H7 (cell line): ENCODE data around the gene INMT. TPM values are rescaled to one million over a fixed set of nuclear protein-coding genes. Genes with fewer than 3 reads are reported as not detected.
"Not testable (repeated sequence)": the region's sequence is repeated elsewhere in the genome, so short reads cannot be mapped to it uniquely, and the experiment has no call there.

Source experiments
- DNase-seq: peaks from one replicate; pipeline ENCODE4 v3.0.0; 2012
- H3K27me3 ChIP-seq: 2 replicates; pipeline ENCODE4 v1.6.0; 2011; ENCODE audit warnings: mild to moderate bottlenecking, low read length; ENCODE audit not compliant: control insufficient read depth, insufficient read depth
- H3K36me3 ChIP-seq: replicated peaks from 2 replicates; pipeline ENCODE4 v1.5.1; 2011; ENCODE audit warnings: low read length; ENCODE audit not compliant: control insufficient read depth, insufficient read depth
- H3K4me3 ChIP-seq: 2 replicates; pipeline ENCODE4 v1.5.1; 2011; ENCODE audit warnings: low read depth, mild to moderate bottlenecking, control low read depth, low read length, moderate library complexity; ENCODE audit not compliant: insufficient read depth
- total RNA-seq: library from RNA; depleted of rRNA; stranded (reverse); fragments of >200 nt; shearing (Covaris generic); gene quantifications from 2 replicates; pipeline ENCODE4 v1.2.3, GENCODE V29; 2014

INMT gene
- total RNA-seq, 1 experiment from 2014 or later = 1.0 TPM

DNA sequence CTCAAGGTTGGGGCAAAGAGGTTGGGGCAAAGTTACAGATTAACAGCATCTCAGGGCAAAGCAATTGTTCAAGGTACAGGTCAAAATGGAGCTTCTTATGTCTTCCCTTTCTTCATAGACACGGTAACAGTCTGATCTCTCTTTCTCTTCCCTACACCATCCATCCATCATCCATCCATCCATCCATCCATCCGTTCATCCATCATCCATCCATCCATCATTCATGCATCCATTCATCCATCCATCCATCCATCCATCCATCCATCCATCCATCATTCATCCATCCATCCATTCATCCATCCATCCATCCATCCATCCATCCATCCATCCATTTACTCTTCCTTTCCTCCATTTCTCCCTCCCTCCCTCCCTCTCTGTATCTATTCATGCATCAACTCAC, 32.5 kb upstream of the INMT start:
- H3K27me3 ChIP-seq, H3K4me3 ChIP-seq: not testable (repeated sequence)

GRCh38 chr7:30721211-30721610, 30.7 kb upstream of the INMT start:
- no peak for DNase-seq
- Histone ChIP-seq H3K27me3 (no peaks in the 10 kb centered on the region), H3K4me3 (no peak overlapping the region), H3K36me3 (no peaks in the 10 kb centered on the region)

More for the DNA sequence above, 32.5 kb upstream of the INMT start:
- not testable (repeated sequence) for DNase-seq, H3K36me3 ChIP-seq

DNA sequence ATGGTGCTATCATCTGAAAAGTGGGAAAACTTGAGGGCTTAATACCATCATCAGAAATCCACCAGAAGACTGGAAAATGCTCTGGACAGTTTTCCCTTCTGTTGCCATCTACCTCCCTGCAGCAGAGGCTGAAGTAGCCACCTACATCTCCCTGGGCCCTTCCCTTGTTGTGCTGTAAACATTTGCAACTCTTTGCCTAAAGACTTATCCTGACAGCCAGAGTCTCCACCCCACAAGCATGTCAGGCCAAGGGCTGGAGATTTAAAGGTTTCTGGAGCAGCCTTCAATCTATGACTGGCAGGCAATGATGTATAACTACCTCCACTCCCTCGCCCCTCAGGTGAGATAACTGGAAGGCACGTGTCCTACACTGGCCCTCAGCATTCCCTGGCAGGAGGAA, 29.7 kb upstream of the INMT start:
- no peaks in the 10 kb centered on the region for H3K27me3 ChIP-seq
- H3K36me3 ChIP-seq = no peaks in the 10 kb centered on the region
- DNase-seq = no peak
- H3K4me3 ChIP-seq = no peak overlapping the region

GRCh38 chr7:30722671-30723070, 29.3 kb upstream of the INMT start:
- H3K4me3 ChIP-seq = no peak overlapping the region
- no peaks in the 10 kb centered on the region for H3K36me3 ChIP-seq
- no peak for DNase-seq
- H3K27me3 ChIP-seq = no peaks in the 10 kb centered on the region

DNA sequence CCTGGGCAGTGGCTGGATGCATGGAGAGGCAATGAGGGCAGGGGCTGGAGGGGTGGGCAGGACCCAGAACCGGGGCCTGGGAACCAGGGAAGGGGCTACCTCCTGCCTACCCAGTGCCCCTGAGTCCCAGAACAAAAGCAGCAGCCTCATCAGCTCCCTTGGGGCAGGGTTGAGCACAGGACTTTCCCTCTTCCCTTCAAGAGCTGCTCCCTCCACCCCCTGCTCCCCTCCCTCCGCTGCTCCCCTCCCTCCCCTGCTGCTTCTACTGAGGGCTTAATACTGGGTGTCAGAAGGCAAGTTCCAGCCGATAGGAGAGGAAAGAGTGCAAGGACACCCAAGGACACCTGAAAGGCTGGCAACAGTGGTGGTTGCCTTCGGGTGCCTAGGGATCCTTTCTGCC, 28.2 kb upstream of the INMT start:
- H3K4me3 ChIP-seq = no peak overlapping the region
- no peaks in the 10 kb centered on the region for H3K36me3 ChIP-seq
- DNase-seq = no peak
- H3K27me3 ChIP-seq = no peaks in the 10 kb centered on the region

DNA sequence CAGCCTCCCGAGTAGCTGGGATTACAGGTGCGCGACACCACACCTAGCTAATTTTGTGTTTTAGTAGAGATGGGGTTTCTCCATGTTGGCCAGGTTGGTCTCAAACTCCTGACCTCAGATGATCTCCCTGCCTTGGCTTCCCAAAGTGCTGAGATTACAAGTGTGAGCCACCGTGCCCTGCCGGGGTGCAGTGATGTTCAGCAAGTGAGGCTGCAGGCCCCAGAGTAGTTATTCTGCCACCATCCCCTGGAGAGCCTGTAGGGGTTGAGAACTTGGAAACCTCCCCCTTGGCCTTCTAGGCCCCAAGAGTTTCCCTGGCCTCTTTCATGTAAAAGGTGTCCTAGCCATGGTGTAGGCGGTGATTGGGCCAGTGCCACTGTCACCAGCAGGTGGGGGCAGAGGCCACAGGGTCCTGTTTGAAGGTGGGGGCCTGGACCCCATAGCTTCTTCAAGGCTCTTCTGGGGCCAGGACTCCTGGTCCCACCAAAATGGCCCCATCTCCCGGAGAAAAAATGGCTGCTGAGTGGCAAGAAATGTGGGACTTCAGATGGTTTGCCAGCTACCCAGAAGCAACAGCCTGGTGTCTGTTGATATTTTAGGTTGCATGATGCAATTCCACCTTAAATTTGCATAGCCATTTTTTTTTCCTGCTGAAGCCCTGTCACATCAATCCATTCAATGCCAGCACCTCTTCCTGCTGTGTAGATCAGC, 25.5 kb upstream of the INMT start:
- DNase-seq = no peak
- Histone ChIP-seq H3K36me3 (no peaks in the 10 kb centered on the region), H3K4me3 (no peak overlapping the region), H3K27me3 (no peaks in the 10 kb centered on the region)

GRCh38 chr7:30727061-30727945, 24.6 kb upstream of the INMT start:
- DNase-seq = peak; percentile 65
- Histone ChIP-seq H3K27me3 (no peaks in the 10 kb centered on the region), H3K36me3 (no peaks in the 10 kb centered on the region), H3K4me3 (no peak overlapping the region)

DNA sequence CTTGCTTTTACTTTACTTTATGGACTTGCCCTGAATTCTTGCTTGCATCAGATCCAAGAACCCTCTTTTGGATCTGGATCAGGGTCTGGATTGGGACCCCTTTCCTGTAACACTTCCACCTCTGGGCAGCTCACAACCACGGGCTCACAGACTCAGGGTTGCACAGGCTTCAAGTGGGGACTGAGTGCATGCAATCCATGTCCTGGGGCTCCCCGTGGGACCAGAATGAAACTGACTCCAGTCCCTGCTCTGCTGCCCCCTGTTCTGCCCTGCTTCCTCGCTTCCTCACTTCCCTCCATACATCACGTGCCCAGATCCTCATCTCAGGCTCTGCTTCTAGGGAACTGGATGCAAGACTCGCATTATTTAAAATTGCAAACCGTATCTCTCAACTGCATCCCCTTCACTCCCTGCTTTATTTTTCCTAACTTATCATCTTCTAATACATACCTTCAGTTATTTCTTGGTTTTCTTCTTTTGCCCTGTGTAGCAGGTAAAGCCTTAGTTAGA, 23.3 kb upstream of the INMT start:
- H3K36me3 ChIP-seq = no peaks in the 10 kb centered on the region
- DNase-seq = no peak

DNA sequence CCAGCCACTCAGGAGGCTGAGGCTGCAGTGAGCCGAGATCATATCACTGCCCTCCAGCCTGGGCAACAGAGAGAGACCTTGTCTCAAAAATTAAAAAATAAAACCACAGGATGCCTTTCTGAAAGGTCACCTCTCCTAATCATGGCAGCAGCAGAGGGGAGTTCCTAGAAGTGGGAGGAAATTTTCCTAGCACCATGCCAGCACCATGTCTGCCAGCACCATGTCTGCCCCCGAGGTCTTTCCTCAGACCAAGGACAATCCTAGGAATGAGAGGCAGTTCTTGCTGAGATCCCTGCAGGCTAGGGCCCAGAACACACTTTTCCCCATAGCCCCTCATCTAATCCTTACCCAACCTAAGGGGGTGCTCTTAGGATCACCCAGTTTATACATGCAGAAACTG, 22.3 kb upstream of the INMT start:
- Histone ChIP-seq H3K36me3 (no peaks in the 10 kb centered on the region), H3K27me3 (no peaks in the 10 kb centered on the region), H3K4me3 (no peak overlapping the region)
- no peak for DNase-seq

More for the DNA sequence above, 23.3 kb upstream of the INMT start:
- Histone ChIP-seq H3K27me3 (no peaks in the 10 kb centered on the region), H3K4me3 (no peak overlapping the region)

DNA sequence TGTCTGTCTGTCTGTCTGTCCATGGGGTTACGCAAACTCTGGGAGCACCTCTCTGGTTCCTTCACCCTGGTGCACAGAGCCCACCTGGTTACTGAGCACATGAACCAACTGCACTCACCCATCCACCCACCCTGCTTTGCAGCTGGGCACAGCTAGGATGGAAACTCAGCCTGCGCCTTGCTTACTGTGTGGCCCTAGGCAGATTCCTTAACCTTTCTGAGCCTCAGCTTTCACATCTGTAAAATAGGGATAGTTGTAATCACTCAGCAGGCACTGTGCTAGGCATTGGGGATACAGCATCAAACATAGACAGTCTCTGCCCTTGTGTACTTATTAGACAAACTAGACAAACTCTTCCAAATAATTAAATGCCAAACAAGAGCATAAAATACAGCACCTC, 21.8 kb upstream of the INMT start:
- DNase-seq = no peak
- H3K36me3 ChIP-seq = no peaks in the 10 kb centered on the region
- H3K27me3 ChIP-seq = no peaks in the 10 kb centered on the region
- H3K4me3 ChIP-seq = no peak overlapping the region

GRCh38 chr7:30730996-30731395, 20.9 kb upstream of the INMT start:
- Histone ChIP-seq H3K4me3 (no peak overlapping the region), H3K27me3 (no peaks in the 10 kb centered on the region), H3K36me3 (no peaks in the 10 kb centered on the region)
- DNase-seq = no peak

- no peak for DNase-seq
- no peaks in the 10 kb centered on the region for H3K36me3 ChIP-seq
- no peaks in the 10 kb centered on the region for H3K27me3 ChIP-seq
- H3K4me3 ChIP-seq = no peak overlapping the region
These were observed 20.4 kb upstream of the INMT start for GRCh38 chr7:30731581-30731980.

- Histone ChIP-seq H3K36me3 (no peaks in the 10 kb centered on the region), H3K27me3 (no peaks in the 10 kb centered on the region), H3K4me3 (no peak overlapping the region)
- DNase-seq = no peak
These were observed 19.3 kb upstream of the INMT start for GRCh38 chr7:30732606-30733005.

GRCh38 chr7:30733216-30733615, 18.7 kb upstream of the INMT start:
- H3K36me3 ChIP-seq = no peaks in the 10 kb centered on the region
- H3K27me3 ChIP-seq = no peaks in the 10 kb centered on the region
- H3K4me3 ChIP-seq = no peak overlapping the region
- DNase-seq = no peak

DNA sequence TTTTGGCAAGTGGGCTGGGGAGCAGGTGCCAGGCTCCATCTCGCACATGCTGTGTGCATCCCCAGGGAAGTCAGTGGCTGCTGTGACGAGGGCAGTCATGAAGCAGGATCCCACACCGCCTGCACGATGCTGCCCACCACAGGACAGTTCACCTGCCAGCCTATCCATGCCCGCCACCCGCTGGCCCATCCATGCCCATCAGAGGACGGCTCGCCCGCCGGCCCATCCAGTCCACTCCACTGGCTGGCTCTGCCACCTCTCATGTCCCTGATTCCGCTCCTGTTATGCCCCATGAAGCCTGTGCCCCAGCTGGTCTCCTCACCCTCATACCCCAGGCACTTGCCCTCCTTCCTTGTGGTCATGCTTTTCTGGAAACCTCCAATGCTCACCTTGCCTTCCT, 18.2 kb upstream of the INMT start:
- no peaks in the 10 kb centered on the region for H3K27me3 ChIP-seq
- no peak for DNase-seq
- H3K4me3 ChIP-seq = no peak overlapping the region
- H3K36me3 ChIP-seq = no peaks in the 10 kb centered on the region
